ENCODE data around the gene OR51B2. TPM values are rescaled to one million over a fixed set of nuclear protein-coding genes. Genes with fewer than 3 reads are reported as not detected.
"Not testable (repeated sequence)": the region's sequence is repeated elsewhere in the genome, so short reads cannot be mapped to it uniquely, and the experiment has no call there.

The OR51B2 gene
- total RNA-seq, 1 donor from 2014 or later = not detected

GRCh38 chr11:5364214-5364613 is 40.1 kb upstream of the OR51B2 start:
- TF ChIP-seq, protein P1, sequence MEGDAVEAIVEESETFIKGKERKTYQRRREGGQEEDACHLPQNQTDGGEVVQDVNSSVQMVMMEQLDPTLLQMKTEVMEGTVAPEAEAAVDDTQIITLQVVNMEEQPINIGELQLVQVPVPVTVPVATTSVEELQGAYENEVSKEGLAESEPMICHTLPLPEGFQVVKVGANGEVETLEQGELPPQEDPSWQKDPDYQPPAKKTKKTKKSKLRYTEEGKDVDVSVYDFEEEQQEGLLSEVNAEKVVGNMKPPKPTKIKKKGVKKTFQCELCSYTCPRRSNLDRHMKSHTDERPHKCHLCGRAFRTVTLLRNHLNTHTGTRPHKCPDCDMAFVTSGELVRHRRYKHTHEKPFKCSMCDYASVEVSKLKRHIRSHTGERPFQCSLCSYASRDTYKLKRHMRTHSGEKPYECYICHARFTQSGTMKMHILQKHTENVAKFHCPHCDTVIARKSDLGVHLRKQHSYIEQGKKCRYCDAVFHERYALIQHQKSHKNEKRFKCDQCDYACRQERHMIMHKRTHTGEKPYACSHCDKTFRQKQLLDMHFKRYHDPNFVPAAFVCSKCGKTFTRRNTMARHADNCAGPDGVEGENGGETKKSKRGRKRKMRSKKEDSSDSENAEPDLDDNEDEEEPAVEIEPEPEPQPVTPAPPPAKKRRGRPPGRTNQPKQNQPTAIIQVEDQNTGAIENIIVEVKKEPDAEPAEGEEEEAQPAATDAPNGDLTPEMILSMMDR (IDR thresholded peaks at IDR 0.05; ENCODE audit: unreplicated experiment) = no peak
- Mint-ChIP-seq H3K4me1 (ENCODE audit: low read depth) (no peaks in the 10 kb centered on the region), H3K9me3 (ENCODE audit: low read depth) (no peaks in the 10 kb centered on the region), H3K27me3 (no peaks in the 10 kb centered on the region), H3K27ac (no peak overlapping the region), H3K4me3 (ENCODE audit: low read depth) (no peak overlapping the region), H3K36me3 (ENCODE audit: insufficient read depth) (no peaks in the 10 kb centered on the region)
- no peak for DNase-seq (ENCODE audit: low spot score, unreplicated experiment)

GRCh38 chr11:5363679-5364078 is 39.6 kb upstream of the OR51B2 start:
- Mint-ChIP-seq H3K36me3 (ENCODE audit: insufficient read depth) (no peaks in the 10 kb centered on the region), H3K4me3 (ENCODE audit: low read depth) (no peak overlapping the region), H3K27ac (no peak overlapping the region), H3K9me3 (ENCODE audit: low read depth) (no peaks in the 10 kb centered on the region), H3K4me1 (ENCODE audit: low read depth) (no peaks in the 10 kb centered on the region), H3K27me3 (no peaks in the 10 kb centered on the region)
- DNase-seq (ENCODE audit: low spot score, unreplicated experiment) = no peak
- TF ChIP-seq, protein P1 (IDR thresholded peaks at IDR 0.05; ENCODE audit: unreplicated experiment) = no peak

DNA sequence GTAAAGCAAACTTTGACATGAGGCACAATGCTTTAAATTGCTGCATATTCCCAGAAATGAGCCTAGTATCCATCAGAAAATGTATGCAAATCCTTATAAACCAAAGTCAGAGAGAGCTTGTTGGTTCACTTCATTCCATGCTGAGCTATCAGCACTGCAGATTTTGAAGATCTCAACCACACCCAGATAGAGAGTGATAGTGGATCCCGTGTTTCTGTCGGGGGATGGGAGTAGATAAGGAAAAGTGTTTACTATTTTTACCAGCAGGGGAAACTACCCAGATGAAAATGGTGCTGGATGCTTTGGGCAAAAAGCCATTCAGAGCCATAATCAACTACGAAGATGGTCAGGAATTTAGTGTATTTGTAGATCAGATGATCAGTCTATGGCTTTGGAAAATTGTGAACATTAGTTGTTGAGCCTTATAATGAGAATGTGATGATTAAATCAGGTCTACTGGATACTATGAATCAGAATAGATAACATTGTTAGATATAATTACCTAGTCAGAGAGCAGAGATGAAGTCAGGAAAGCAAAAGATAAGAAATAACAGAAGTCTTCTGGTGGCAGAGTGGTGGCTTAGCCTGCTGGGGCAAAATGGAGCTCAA is 38.0 kb upstream of the OR51B2 start:
- TF ChIP-seq, protein P1 (IDR thresholded peaks at IDR 0.05; ENCODE audit: unreplicated experiment) = no peak
- DNase-seq (ENCODE audit: low spot score, unreplicated experiment) = no peak
- Mint-ChIP-seq H3K4me1 (ENCODE audit: low read depth) (no peaks in the 10 kb centered on the region), H3K27me3 (no peaks in the 10 kb centered on the region), H3K4me3 (ENCODE audit: low read depth) (no peak overlapping the region), H3K9me3 (ENCODE audit: low read depth) (no peaks in the 10 kb centered on the region), H3K36me3 (ENCODE audit: insufficient read depth) (no peaks in the 10 kb centered on the region), H3K27ac (no peak overlapping the region)

DNA sequence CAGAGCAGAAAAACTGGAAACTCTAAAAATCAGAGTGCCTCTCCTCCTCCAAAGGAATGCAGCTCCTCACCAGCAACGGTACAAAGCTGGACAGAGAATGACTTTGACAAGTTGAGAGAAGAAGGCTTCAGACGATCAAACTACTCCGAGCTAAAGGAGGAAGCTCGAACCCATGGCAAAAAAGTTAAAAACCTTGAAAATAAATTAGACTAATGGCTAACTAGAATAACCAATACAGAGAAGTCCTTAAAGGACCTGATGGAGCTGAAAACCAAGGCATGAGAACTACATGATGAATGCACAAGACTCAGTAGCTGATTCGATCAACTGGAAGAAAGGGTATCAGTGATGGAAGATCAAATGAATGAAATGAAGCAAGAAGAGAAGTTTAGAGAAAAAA is 31.9 kb upstream of the OR51B2 start:
- DNase-seq (ENCODE audit: low spot score, unreplicated experiment); H3K9me3 Mint-ChIP-seq (ENCODE audit: low read depth); H3K27me3 Mint-ChIP-seq: not testable (repeated sequence)

GRCh38 chr11:5351208-5351607 is 27.1 kb upstream of the OR51B2 start, which contains the start of gene OR51B6:
TSS of gene OR51B6 (plus strand) at chr11:5351508. CDS start at chr11:5351508, 0 bp downstream.
- no peak for DNase-seq (ENCODE audit: low spot score, unreplicated experiment)
- H3K36me3 Mint-ChIP-seq (ENCODE audit: insufficient read depth) = no peaks in the 10 kb centered on the region
- no peak within 1 kb of the TSS for H3K4me3 Mint-ChIP-seq (ENCODE audit: low read depth)
- no peak within 1 kb of the TSS for H3K27ac Mint-ChIP-seq
- H3K9me3 Mint-ChIP-seq (ENCODE audit: low read depth) = no peaks in the 10 kb centered on the region
- TF ChIP-seq, protein P1 (IDR thresholded peaks at IDR 0.05; ENCODE audit: unreplicated experiment) = no peak
- peaks cover 6% of the 10 kb centered on the region for H3K27me3 Mint-ChIP-seq
- H3K4me1 Mint-ChIP-seq (ENCODE audit: low read depth) = no peaks in the 10 kb centered on the region

More for the DNA sequence above, 31.9 kb upstream of the OR51B2 start:
- not testable (repeated sequence) for H3K36me3 Mint-ChIP-seq (ENCODE audit: insufficient read depth); H3K27ac Mint-ChIP-seq; H3K4me3 Mint-ChIP-seq (ENCODE audit: low read depth); H3K4me1 Mint-ChIP-seq (ENCODE audit: low read depth)

DNA sequence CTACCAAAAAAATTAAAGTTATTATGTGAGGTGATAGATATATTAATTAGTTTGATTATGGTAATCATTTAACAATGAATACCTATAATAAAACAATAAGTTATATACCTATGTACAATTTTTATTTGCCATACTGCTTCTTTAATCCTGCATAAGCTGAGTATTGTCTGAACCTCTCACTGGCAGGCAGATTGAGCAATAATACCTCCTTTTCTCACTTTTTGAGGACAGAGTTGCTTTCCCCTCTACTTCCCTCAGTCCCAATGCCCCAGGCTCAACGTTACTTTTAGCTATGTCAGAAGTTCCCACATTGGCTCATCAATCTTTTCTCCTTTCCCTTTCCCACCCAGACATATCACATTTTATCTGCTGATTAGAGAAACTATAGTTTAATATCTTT is 25.5 kb upstream of the OR51B2 start:
- no peaks in the 10 kb centered on the region for H3K4me1 Mint-ChIP-seq (ENCODE audit: low read depth)
- TF ChIP-seq, protein P1 (IDR thresholded peaks at IDR 0.05; ENCODE audit: unreplicated experiment) = no peak
- H3K9me3 Mint-ChIP-seq (ENCODE audit: low read depth) = no peaks in the 10 kb centered on the region
- no peak overlapping the region for H3K27ac Mint-ChIP-seq
- no peaks in the 10 kb centered on the region for H3K36me3 Mint-ChIP-seq (ENCODE audit: insufficient read depth)
- peaks cover 6% of the 10 kb centered on the region for H3K27me3 Mint-ChIP-seq
- no peak overlapping the region for H3K4me3 Mint-ChIP-seq (ENCODE audit: low read depth)
- no peak for DNase-seq (ENCODE audit: low spot score, unreplicated experiment)

Data from progenitor cell of endocrine pancreas (in vitro differentiated cells).